HEK293 (cell line): Measurements from ENCODE around the gene SLC39A11.

Experiments used
- CTCF ChIA-PET: fragments of 350-600 bp; formaldehyde crosslinking; extraction: SDS; loops from one replicate; lab custom pipeline; 2021; ENCODE audit warnings: antibody characterized with exemption; lab: Yijun Ruan, JAX
- POLR2A ChIA-PET: fragments of 300-600 bp; formaldehyde crosslinking; extraction: SDS; loops from one replicate; lab custom pipeline; 2020; ENCODE audit warnings: antibody characterized with exemption, inconsistent platforms; lab: Yijun Ruan, JAX
- H3K27ac ChIP-seq: fragments of 200-500 bp; sonication (Bioruptor generic); 2 replicates; pipeline ENCODE4 v1.5.1; 2014; ENCODE audit warnings: low read depth, low read length, control low read depth, inconsistent platforms; ENCODE audit errors: extremely low read depth
- H3K36me3 ChIP-seq, 2 experiments: fragments of 200-500 bp in 1 of 2; sonication (Bioruptor generic) in 1 of 2; 1 replicate in 1 of 2; 2 replicates in 1 of 2; pipeline ENCODE4 v1.5.1; 2014 to 2017; ENCODE audit warnings: inconsistent platforms in 2 of 2, low read length in 2 of 2; ENCODE audit not compliant: control insufficient read depth in 2 of 2, insufficient read depth in 1 of 2
- H3K4me1 ChIP-seq: fragments of 200-500 bp; sonication (Bioruptor generic); 2 replicates; pipeline ENCODE4 v1.5.1; 2014; ENCODE audit warnings: mild to moderate bottlenecking, low read length, inconsistent platforms; ENCODE audit not compliant: control insufficient read depth, insufficient read depth
- H3K4me3 ChIP-seq: 2 replicates; pipeline ENCODE4 v1.5.1; 2011; ENCODE audit warnings: low read depth, mild to moderate bottlenecking, control low read depth, low read length, moderate library complexity
- H3K9me3 ChIP-seq: fragments of 200-500 bp; sonication (Bioruptor generic); 2 replicates; pipeline ENCODE4 v1.5.1; 2014; ENCODE audit warnings: low read depth, low read length, inconsistent platforms; ENCODE audit not compliant: control insufficient read depth, insufficient read depth
- BCL11B ChIP-seq: fragments of 450-650 bp; formaldehyde crosslinking; IDR thresholded peaks from 2 replicates; pipeline ENCODE4 v1.5.1; 2016; ENCODE audit warnings: low read depth, missing biosample characterization, missing genetic modification characterization
- GFI1B ChIP-seq: fragments of 450-650 bp; formaldehyde crosslinking; IDR thresholded peaks from 2 replicates; pipeline ENCODE4 v1.5.1; 2016; ENCODE audit warnings: missing biosample characterization, missing genetic modification characterization
- KLF10 ChIP-seq: fragments of 450-650 bp; IDR thresholded peaks from 2 replicates; pipeline ENCODE4 v1.5.1; 2018; ENCODE audit warnings: missing biosample characterization, mild to moderate bottlenecking, missing genetic modification characterization
- KLF17 ChIP-seq: fragments of 450-650 bp; formaldehyde crosslinking; IDR thresholded peaks from 2 replicates; pipeline ENCODE4 v1.5.1; 2016; ENCODE audit warnings: missing biosample characterization, missing genetic modification characterization
- MEIS1 ChIP-seq: sonication (generic); formaldehyde crosslinking; IDR thresholded peaks from 2 replicates; pipeline ENCODE4 v1.8.1; 2022; ENCODE audit warnings: missing genetic modification reagents, mild to moderate bottlenecking, borderline replicate concordance
- SP7 ChIP-seq: fragments of 450-650 bp; formaldehyde crosslinking; IDR thresholded peaks from 2 replicates; pipeline ENCODE4 v1.5.1; 2016; ENCODE audit warnings: missing biosample characterization, missing genetic modification characterization
- WT1 ChIP-seq: fragments of 450-650 bp; formaldehyde crosslinking; IDR thresholded peaks from 2 replicates; pipeline ENCODE4 v1.5.1; 2016; ENCODE audit warnings: missing biosample characterization, missing genetic modification characterization
- ZBTB11 ChIP-seq: fragments of 450-650 bp; formaldehyde crosslinking; conservative IDR thresholded peaks from 2 replicates; pipeline ENCODE4 v1.5.1; 2016; ENCODE audit warnings: low read depth, missing biosample characterization, missing genetic modification characterization
- ZBTB44 ChIP-seq: fragments of 450-650 bp; IDR thresholded peaks from 2 replicates; pipeline ENCODE4 v1.5.1; 2018; ENCODE audit warnings: missing biosample characterization, mild to moderate bottlenecking, missing genetic modification characterization
- ZBTB6 ChIP-seq: fragments of 450-650 bp; formaldehyde crosslinking; IDR thresholded peaks from 2 replicates; pipeline ENCODE4 v1.5.1; 2017; ENCODE audit warnings: missing biosample characterization, missing genetic modification characterization
- ZNF10 ChIP-seq: fragments of 450-650 bp; formaldehyde crosslinking; IDR thresholded peaks from 2 replicates; pipeline ENCODE4 v1.5.1; 2017; ENCODE audit warnings: missing biosample characterization, missing genetic modification characterization
- ZNF114 ChIP-seq: fragments of 450-650 bp; formaldehyde crosslinking; IDR thresholded peaks from 2 replicates; pipeline ENCODE4 v1.5.0; 2017; ENCODE audit warnings: missing biosample characterization, missing genetic modification characterization
- ZNF138 ChIP-seq: fragments of 450-650 bp; formaldehyde crosslinking; IDR thresholded peaks from 2 replicates; pipeline ENCODE4 v1.5.1; 2016; ENCODE audit warnings: missing biosample characterization, missing genetic modification characterization, borderline replicate concordance
- ZNF146 ChIP-seq: fragments of 450-650 bp; formaldehyde crosslinking; IDR thresholded peaks from 2 replicates; pipeline ENCODE4 v1.5.1; 2016; ENCODE audit warnings: missing biosample characterization, missing genetic modification characterization
- ZNF350 ChIP-seq: fragments of 450-650 bp; formaldehyde crosslinking; IDR thresholded peaks from 2 replicates; pipeline ENCODE4 v1.5.0; 2017; ENCODE audit warnings: missing biosample characterization, mild to moderate bottlenecking, missing genetic modification characterization
- ZNF394 ChIP-seq: fragments of 450-650 bp; formaldehyde crosslinking; IDR thresholded peaks from 2 replicates; pipeline ENCODE4 v1.5.1; 2016; ENCODE audit warnings: missing biosample characterization, missing genetic modification characterization, mild to moderate bottlenecking, moderate library complexity, borderline replicate concordance
- ZNF433 ChIP-seq: fragments of 450-650 bp; formaldehyde crosslinking; IDR thresholded peaks from 2 replicates; pipeline ENCODE4 v1.5.1; 2016; ENCODE audit warnings: missing biosample characterization, missing genetic modification characterization, low read depth
- ZNF549 ChIP-seq: fragments of 450-650 bp; IDR thresholded peaks from 2 replicates; pipeline ENCODE4 v1.5.1; 2018; ENCODE audit warnings: missing biosample characterization, missing genetic modification characterization, mild to moderate bottlenecking, inconsistent platforms, moderate library complexity
- ZNF670 ChIP-seq: fragments of 450-650 bp; formaldehyde crosslinking; IDR thresholded peaks from 2 replicates; pipeline ENCODE4 v1.5.1; 2016; ENCODE audit warnings: missing biosample characterization, missing genetic modification characterization, low read depth
- ZNF677 ChIP-seq: fragments of 450-650 bp; IDR thresholded peaks from 2 replicates; pipeline ENCODE4 v1.5.0; 2018; ENCODE audit warnings: missing biosample characterization, mild to moderate bottlenecking, missing genetic modification characterization, moderate library complexity
- ZNF76 ChIP-seq: fragments of 450-650 bp; formaldehyde crosslinking; IDR thresholded peaks from 2 replicates; pipeline ENCODE4; 2016; ENCODE audit warnings: low read depth, missing biosample characterization, missing genetic modification characterization, borderline replicate concordance
- ZNF791 ChIP-seq: fragments of 450-650 bp; formaldehyde crosslinking; IDR thresholded peaks from 2 replicates; pipeline ENCODE4 v1.5.1; 2016; ENCODE audit warnings: missing biosample characterization, missing genetic modification characterization
- ZNF843 ChIP-seq: fragments of 450-650 bp; formaldehyde crosslinking; IDR thresholded peaks from 2 replicates; pipeline ENCODE4 v1.5.1; 2016; ENCODE audit warnings: missing biosample characterization, missing genetic modification characterization
- ZSCAN18 ChIP-seq: fragments of 450-650 bp; formaldehyde crosslinking; IDR thresholded peaks from 2 replicates; pipeline ENCODE4 v1.5.1; 2016; ENCODE audit warnings: missing biosample characterization, missing genetic modification characterization
- ZSCAN5A ChIP-seq: fragments of 450-650 bp; formaldehyde crosslinking; IDR thresholded peaks from 2 replicates; pipeline ENCODE4 v1.5.1; 2016; ENCODE audit warnings: missing biosample characterization, missing genetic modification characterization

SLC39A11 gene

GRCh38 chr17:72935984-72936383 is 156.5 kb downstream of the SLC39A11 start:
- Histone ChIP-seq H3K4me3 (no peak overlapping the region), H3K27ac (no peak overlapping the region), H3K36me3 (no peaks in the 10 kb centered on the region), H3K4me1 (no peaks in the 10 kb centered on the region), H3K9me3 (no peaks in the 10 kb centered on the region)
- CTCF ChIA-PET = interaction anchor here (0.9 to 1.1 kb wide), 2 partner anchors 12 to 13 kb away, joined by 3 read pairs; no protein-coding TSS in a partner anchor
- POLR2A ChIA-PET = no interaction called here
- TF ChIP-seq ZNF677 (no peak), KLF17 (tag by site-specific recombination) (no peak), ZNF146 (tag by site-specific recombination) (no peak), ZNF350 (tag by site-specific recombination) (no peak), ZNF10 (tag by site-specific recombination) (no peak), ZNF394 (tag by site-specific recombination) (no peak), WT1 (no peak), ZSCAN18 (tag by site-specific recombination) (no peak), ZSCAN5A (no peak), ZNF843 (no peak)

- POLR2A ChIA-PET = no interaction called here
- Histone ChIP-seq H3K27ac (no peak overlapping the region), H3K4me1 (no peaks in the 10 kb centered on the region), H3K9me3 (no peaks in the 10 kb centered on the region), H3K36me3 (no peaks in the 10 kb centered on the region), H3K4me3 (no peak overlapping the region)
- TF ChIP-seq ZBTB44 (tag by site-specific recombination) = no peak
- TF ChIP-seq SP7 (tag by site-specific recombination) = no peak
- no peak for TF ChIP-seq ZNF677
- TF ChIP-seq ZNF549 = no peak
- no peak for TF ChIP-seq ZNF433 (tag by site-specific recombination)
- no peak for TF ChIP-seq MEIS1 (CRISPR knock-in tag)
- no peak for TF ChIP-seq GFI1B (tag by site-specific recombination)
- TF ChIP-seq ZNF670 (tag by site-specific recombination) = no peak
- no peak for TF ChIP-seq KLF10 (tag by site-specific recombination)
- no peak for TF ChIP-seq ZNF138 (tag by site-specific recombination)
- no peak for TF ChIP-seq ZNF76 (tag by site-specific recombination)
- no peak for TF ChIP-seq ZNF791
- TF ChIP-seq ZNF114 (tag by site-specific recombination) = no peak
- no peak for TF ChIP-seq BCL11B (tag by site-specific recombination)
- no peak for TF ChIP-seq ZBTB6 (tag by site-specific recombination)
- no peak for TF ChIP-seq ZBTB11
- CTCF ChIA-PET = interaction anchor here (0.9 kb wide), 1 partner anchor 11 kb away, joined by 3 read pairs; no protein-coding TSS in a partner anchor
Observed at GRCh38 chr17:72934927-72935326, 157.6 kb downstream of the SLC39A11 start.
